Loucy (cell line): ENCODE data around the gene UBASH3A.

Source experiments
- EZH2phosphoT487 ChIP-seq: fragments of 200-600 bp; IDR thresholded peaks from 2 replicates; pipeline ENCODE4 v1.6.1; 2018; ENCODE audit warnings: antibody characterized with exemption, mild to moderate bottlenecking, moderate library complexity, borderline replicate concordance
- TF ChIP-seq, protein P1 (sequence below): fragments of 200-600 bp; sonication (generic); conservative IDR thresholded peaks from 2 replicates; pipeline ENCODE4 v1.5.1; 2014; ENCODE audit warnings: mild to moderate bottlenecking, antibody characterized with exemption, low read length

GRCh38 chr21:42357307-42357706 lies 46.4 kb upstream of the UBASH3A start:
- TF ChIP-seq, protein P1, sequence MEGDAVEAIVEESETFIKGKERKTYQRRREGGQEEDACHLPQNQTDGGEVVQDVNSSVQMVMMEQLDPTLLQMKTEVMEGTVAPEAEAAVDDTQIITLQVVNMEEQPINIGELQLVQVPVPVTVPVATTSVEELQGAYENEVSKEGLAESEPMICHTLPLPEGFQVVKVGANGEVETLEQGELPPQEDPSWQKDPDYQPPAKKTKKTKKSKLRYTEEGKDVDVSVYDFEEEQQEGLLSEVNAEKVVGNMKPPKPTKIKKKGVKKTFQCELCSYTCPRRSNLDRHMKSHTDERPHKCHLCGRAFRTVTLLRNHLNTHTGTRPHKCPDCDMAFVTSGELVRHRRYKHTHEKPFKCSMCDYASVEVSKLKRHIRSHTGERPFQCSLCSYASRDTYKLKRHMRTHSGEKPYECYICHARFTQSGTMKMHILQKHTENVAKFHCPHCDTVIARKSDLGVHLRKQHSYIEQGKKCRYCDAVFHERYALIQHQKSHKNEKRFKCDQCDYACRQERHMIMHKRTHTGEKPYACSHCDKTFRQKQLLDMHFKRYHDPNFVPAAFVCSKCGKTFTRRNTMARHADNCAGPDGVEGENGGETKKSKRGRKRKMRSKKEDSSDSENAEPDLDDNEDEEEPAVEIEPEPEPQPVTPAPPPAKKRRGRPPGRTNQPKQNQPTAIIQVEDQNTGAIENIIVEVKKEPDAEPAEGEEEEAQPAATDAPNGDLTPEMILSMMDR, result no peak
- no peak for TF ChIP-seq EZH2phosphoT487
